GM12864 (cell line): ENCODE data around the gene ORC4.

ENCODE experiments used
- DNase-seq: peaks from one replicate; pipeline ENCODE4 v3.0.0-alpha.2; 2011; ENCODE audit warnings: low read depth
- H3K4me3 ChIP-seq: 2 replicates; pipeline ENCODE4 v1.5.1; 2011; ENCODE audit warnings: mild to moderate bottlenecking, low read depth, low read length, control low read depth
- TF ChIP-seq, protein P1 (sequence below): IDR thresholded peaks from 2 replicates; pipeline ENCODE4 v1.5.1; 2011; ENCODE audit warnings: low read depth, mild to moderate bottlenecking, moderate library complexity, low read length, control low read depth, inconsistent platforms; ENCODE audit errors: missing control alignments

Gene ORC4

DNA sequence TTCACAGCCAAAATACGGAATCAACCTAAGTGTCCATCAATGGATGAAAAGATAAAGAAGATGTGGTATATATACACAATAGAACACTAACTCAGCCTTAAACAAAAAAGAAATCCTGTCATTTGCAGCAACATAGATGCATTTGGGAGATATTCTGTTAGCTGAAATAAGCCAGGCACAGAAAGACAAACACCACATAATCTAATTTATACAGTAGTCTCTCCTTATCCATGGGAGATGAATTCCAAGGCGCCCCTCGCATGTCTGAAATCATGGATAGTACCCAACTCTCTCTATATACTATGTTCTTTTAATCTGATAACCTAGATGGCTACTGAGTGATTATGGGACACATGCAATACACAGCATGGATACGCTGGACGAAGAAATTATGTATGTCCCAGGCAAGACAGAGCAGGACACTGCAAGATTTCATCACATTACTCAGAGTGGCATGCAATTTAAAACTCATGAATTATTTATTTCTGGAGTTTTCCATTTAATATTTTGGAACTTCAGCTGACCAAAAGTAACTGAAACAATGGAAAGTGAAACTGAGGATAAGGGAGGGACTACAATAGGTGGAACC lies 39.5 kb downstream of the ORC4 start:
- TF ChIP-seq, protein P1, sequence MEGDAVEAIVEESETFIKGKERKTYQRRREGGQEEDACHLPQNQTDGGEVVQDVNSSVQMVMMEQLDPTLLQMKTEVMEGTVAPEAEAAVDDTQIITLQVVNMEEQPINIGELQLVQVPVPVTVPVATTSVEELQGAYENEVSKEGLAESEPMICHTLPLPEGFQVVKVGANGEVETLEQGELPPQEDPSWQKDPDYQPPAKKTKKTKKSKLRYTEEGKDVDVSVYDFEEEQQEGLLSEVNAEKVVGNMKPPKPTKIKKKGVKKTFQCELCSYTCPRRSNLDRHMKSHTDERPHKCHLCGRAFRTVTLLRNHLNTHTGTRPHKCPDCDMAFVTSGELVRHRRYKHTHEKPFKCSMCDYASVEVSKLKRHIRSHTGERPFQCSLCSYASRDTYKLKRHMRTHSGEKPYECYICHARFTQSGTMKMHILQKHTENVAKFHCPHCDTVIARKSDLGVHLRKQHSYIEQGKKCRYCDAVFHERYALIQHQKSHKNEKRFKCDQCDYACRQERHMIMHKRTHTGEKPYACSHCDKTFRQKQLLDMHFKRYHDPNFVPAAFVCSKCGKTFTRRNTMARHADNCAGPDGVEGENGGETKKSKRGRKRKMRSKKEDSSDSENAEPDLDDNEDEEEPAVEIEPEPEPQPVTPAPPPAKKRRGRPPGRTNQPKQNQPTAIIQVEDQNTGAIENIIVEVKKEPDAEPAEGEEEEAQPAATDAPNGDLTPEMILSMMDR = no peak
- H3K4me3 ChIP-seq = no peak overlapping the region

DNA sequence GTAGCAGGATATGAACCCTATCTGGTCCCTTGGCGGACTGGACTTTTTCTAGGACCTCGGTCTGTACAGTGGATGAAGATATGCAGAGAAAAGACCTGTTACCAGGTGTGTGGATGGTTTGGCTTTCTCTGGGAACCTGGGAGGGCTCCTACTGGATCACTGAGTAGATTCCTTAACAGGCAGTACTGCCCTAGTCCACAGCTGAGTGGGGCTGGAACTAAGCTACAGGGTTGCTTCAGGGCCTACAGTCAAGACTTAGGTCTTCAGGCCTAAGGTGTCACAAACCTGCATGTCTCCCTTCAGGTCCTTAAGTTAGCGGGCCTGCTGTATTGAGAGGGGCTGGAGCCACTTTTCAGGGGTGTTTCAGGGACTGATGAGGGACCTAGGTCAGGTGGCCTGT lies 42.9 kb downstream of the ORC4 start:
- TF ChIP-seq, protein P1 = no peak
- DNase-seq = no peak
- no peak overlapping the region for H3K4me3 ChIP-seq

More for the DNA sequence above, 39.5 kb downstream of the ORC4 start:
- DNase-seq = no peak

DNA sequence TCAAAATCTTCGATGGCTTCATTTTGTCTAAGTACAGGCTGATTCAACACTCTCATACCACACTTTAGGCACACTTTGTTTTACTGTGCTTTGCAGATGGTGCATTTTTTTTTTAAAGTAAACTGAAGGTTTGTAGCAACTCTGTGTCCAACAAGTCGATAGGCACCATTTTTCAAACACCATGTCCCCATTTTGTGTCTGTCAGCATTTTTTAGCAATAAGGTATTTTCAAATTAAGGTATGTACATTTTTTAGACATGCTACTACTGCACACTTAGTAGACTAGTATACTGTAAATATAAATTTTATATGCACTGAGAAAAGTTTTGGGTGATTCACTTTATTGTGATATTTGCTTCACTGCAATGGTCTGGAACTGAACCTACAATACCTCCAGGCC lies 44.4 kb downstream of the ORC4 start:
- TF ChIP-seq, protein P1 = no peak
- no peak overlapping the region for H3K4me3 ChIP-seq
- DNase-seq = no peak

DNA sequence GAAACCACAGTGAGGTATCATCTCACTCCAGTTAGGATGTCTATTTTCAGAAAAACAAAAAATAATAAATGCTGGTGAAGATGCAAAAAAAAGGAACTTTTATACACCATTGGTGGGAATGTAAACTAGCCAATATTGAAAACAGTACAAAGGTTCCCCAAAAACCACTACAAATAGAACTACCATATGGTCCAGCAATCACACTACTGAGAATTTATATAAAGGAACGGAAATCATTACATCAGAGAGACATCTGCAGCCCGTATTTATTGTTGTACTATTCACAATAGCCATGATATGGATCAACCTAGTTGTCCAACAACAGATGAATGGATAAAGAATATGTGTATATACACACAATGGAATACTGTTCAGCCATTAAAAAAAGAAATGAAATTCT lies 52.0 kb downstream of the ORC4 start:
- no peak overlapping the region for H3K4me3 ChIP-seq
- DNase-seq = no peak
- TF ChIP-seq, protein P1 = no peak

DNA sequence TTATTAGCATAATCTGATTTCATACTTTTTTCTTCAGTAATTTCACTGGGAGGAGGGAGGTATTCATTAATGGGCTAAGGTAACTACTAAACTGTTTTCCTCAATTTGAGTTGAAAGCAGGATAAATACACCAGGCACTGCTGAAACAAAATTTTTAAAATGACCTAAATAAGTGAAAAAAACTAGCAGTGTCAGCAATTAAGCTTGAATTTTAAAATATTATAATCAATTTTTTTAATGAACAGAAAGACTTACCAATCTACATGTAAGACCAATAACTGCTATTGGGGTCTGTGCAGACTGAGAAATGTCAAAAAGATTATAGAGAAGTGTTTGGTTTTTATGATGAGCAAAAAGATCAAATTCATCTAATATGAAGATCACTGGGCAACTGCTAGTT lies 68.4 kb downstream of the ORC4 start:
- TF ChIP-seq, protein P1 = no peak

DNA sequence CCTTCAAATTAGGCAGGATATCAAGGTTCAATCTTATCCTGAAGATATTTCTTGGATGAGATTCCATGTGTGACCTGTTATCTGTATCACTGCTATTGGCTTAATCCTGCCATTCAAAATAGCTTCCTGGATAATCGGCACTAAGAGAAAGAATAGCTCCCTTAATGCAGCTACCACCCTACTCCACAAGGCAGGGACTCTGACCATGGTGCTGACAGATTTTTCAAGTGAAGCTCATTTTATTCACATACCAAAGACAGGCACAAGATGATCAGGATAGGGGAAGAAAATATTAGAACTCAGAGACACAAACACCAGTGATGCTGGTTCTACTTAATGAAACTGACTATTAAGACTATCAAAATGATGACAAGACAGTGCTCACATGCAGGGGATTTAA lies 74.9 kb downstream of the ORC4 start:
- TF ChIP-seq, protein P1 = no peak
- H3K4me3 ChIP-seq = no peak overlapping the region
- no peak for DNase-seq

More for the DNA sequence above, 68.4 kb downstream of the ORC4 start:
- no peak for DNase-seq
- H3K4me3 ChIP-seq = no peak overlapping the region

DNA sequence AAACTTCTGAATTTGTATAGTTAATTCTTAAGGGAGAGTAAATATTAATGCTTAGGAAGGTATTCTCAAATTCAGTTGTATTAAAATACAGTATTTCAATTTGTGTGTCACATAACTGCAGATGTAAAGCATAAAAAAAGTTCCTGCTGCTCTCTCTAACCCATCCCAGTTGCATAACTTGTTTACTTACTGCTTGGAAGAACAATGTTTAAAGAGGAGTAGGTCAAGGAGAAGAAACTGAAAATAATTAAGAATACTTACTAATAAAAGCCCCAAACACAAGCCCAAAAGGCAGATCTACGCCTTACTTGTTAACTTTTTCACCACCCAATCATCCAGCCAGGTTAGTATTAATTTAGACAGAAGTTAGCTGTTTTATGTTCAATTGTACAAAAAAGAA lies 81.2 kb downstream of the ORC4 start:
- no peak overlapping the region for H3K4me3 ChIP-seq
- DNase-seq = no peak
- TF ChIP-seq, protein P1 = no peak
